Measurements from ENCODE around the gene TMEM131.

TMEM131 gene

DNA sequence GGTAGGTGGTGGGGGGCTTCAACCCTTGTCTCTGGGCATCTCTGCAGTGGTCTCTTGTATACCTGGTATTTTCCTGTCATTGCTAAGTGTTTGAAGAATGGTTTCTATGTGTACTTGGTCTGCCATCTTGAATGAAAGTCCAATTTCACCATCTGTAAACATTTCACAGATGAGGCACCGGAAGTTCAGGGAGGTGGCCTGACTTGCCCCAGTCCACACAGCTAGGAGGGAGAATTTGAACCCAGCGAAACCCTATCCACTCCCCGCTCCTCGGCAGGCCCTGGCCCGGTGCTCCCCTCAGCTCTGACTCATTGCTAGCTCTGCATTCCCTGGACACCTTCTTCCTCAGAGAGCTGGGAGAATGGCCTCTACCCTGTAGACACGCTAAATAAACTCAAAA lies 251.8 kb downstream of the TMEM131 start:
- TF ChIP-seq, protein P1, sequence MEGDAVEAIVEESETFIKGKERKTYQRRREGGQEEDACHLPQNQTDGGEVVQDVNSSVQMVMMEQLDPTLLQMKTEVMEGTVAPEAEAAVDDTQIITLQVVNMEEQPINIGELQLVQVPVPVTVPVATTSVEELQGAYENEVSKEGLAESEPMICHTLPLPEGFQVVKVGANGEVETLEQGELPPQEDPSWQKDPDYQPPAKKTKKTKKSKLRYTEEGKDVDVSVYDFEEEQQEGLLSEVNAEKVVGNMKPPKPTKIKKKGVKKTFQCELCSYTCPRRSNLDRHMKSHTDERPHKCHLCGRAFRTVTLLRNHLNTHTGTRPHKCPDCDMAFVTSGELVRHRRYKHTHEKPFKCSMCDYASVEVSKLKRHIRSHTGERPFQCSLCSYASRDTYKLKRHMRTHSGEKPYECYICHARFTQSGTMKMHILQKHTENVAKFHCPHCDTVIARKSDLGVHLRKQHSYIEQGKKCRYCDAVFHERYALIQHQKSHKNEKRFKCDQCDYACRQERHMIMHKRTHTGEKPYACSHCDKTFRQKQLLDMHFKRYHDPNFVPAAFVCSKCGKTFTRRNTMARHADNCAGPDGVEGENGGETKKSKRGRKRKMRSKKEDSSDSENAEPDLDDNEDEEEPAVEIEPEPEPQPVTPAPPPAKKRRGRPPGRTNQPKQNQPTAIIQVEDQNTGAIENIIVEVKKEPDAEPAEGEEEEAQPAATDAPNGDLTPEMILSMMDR (IDR thresholded peaks at IDR 0.05; ENCODE audit: low read depth, low read length) = no peak
- DNase-seq = no peak
- no peaks in the 10 kb centered on the region for H3K9me3 ChIP-seq
- no peaks in the 10 kb centered on the region for H3K4me1 ChIP-seq
- no peak overlapping the region for H3K4me3 ChIP-seq (ENCODE audit: low read depth, low read length)
- no peaks in the 10 kb centered on the region for H3K36me3 ChIP-seq
- H3K27me3 ChIP-seq = no peaks in the 10 kb centered on the region

DNA sequence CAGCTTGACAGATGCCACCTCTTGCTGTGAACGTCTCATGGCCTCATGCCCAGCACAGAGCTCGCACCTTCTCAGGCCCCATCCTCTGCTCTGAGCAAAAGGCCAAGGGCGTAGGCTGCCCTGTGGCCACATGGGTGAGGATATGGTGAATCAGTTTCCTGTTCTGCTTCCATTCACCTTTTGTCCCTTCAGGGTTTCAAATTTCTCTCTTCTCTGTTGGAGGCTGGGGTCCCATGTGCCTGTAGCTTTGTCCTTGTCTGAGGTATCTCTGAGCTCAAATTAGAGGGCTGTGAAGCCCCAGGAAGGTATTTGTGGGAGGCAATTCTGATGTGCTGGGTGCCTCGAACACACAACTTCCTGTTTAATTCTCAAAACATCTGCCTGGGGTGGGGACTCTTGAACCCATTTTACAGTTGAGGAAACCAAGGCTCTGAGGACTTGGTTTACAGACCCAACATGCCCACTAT lies 253.3 kb downstream of the TMEM131 start:
- DNase-seq = no peak
- TF ChIP-seq, protein P1 (IDR thresholded peaks at IDR 0.05; ENCODE audit: low read depth, low read length) = no peak
- no peaks in the 10 kb centered on the region for H3K36me3 ChIP-seq
- no peak overlapping the region for H3K4me3 ChIP-seq (ENCODE audit: low read depth, low read length)
- H3K4me1 ChIP-seq = no peaks in the 10 kb centered on the region
- no peaks in the 10 kb centered on the region for H3K27me3 ChIP-seq
- no peaks in the 10 kb centered on the region for H3K9me3 ChIP-seq

DNA sequence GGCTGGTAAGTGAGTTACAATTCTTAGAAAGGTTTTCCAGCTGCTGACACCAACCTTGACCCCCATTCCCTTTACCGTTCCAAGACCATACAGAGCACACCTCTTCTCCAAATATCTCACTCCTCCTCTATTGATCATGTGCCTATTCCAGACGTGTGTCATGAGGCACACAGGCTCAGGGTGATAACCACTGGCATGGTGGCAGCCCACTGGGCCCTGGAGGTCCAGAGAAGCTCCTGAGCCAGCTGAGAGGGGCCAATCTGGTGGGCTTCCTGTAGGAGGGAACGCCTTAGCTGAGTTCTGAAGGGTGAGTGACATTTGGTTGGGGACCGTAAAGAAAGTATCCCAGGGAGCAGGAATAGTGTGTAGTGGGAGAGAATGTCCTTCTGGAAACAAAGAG lies 254.1 kb downstream of the TMEM131 start:
- H3K4me1 ChIP-seq = no peaks in the 10 kb centered on the region
- H3K9me3 ChIP-seq = no peaks in the 10 kb centered on the region
- H3K4me3 ChIP-seq (ENCODE audit: low read depth, low read length) = no peak overlapping the region
- H3K27me3 ChIP-seq = no peaks in the 10 kb centered on the region
- no peak for DNase-seq
- TF ChIP-seq, protein P1 (IDR thresholded peaks at IDR 0.05; ENCODE audit: low read depth, low read length) = no peak
- H3K36me3 ChIP-seq = no peaks in the 10 kb centered on the region

DNA sequence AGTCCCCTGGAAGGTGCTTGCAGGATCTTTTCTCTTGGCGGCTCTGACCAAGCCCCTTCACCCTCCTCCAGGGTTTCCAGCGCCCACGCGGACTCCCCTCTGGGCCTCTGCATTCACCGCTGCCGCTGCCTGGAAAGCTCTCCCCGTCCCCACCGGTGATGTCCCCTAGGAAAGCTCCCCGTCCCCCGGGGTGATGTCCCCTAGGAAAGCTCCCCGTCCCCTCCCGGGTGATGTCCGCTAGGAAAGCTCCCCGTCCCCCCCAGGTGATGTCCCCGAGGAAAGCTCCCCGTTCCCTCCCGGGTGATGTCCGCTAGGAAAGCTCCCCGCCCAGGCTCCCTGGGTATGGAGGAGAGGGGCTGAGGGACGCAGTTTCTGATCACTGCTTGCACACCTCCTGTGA lies 254.5 kb downstream of the TMEM131 start:
- Histone ChIP-seq H3K9me3 (no peaks in the 10 kb centered on the region), H3K4me1 (no peaks in the 10 kb centered on the region), H3K4me3 (ENCODE audit: low read depth, low read length) (no peak overlapping the region), H3K27me3 (no peaks in the 10 kb centered on the region), H3K36me3 (no peaks in the 10 kb centered on the region)
- no peak for DNase-seq
- TF ChIP-seq, protein P1 (IDR thresholded peaks at IDR 0.05; ENCODE audit: low read depth, low read length) = no peak

DNA sequence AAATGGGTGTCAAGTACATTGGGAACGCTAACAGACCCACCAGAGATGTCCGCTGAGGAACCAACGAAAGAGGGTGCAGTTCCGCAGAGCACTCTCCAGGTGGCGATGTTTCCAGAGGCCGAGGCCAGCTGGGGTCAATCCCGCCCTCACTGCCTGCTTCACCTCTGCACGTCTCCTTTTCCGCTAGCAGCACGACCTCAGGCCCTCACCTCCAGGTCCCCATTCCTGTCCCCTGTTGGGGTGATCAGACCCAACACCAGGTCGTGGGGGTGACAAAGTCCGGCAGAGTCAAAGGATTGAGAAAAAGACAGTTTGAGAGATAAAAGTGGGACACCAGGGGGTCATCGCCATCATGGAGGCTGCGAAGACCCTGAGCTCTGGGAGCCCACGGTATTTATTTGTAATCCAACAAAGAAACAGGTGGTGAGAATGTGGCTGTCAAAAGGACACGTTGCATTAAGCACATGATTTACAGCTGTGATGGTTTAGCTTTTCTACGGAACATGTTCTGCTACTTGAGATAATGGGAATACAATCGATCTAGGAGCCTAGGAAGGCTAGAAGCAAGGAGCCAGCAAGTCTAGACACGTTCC lies 255.1 kb downstream of the TMEM131 start:
- TF ChIP-seq, protein P1 (IDR thresholded peaks at IDR 0.05; ENCODE audit: low read depth, low read length) = peak; percentile 69
- Histone ChIP-seq H3K4me1 (no peaks in the 10 kb centered on the region), H3K4me3 (ENCODE audit: low read depth, low read length) (no peak overlapping the region), H3K9me3 (no peaks in the 10 kb centered on the region), H3K27me3 (no peaks in the 10 kb centered on the region), H3K36me3 (no peaks in the 10 kb centered on the region)
- DNase-seq = peak; percentile 44

DNA sequence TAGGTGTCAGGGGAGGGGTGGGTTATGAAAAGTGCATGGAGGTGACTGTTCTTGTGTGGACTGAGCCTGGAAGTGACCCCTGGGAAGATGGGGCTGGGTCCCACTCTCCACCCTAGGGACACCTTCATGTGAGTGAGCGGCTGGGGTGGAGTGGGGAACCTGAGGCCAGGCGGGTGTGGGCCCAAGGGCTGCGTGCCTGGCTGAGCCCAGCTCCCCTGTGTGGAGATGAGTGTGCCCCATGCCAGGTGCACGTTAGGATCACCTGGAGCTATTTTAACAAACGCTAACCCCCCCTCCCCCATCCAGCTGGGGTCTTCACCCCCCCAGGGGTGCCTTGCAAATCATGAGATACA lies 255.9 kb downstream of the TMEM131 start:
- H3K9me3 ChIP-seq = no peaks in the 10 kb centered on the region
- TF ChIP-seq, protein P1 (IDR thresholded peaks at IDR 0.05; ENCODE audit: low read depth, low read length) = no peak
- no peaks in the 10 kb centered on the region for H3K27me3 ChIP-seq
- H3K36me3 ChIP-seq = no peaks in the 10 kb centered on the region
- no peak for DNase-seq
- no peak overlapping the region for H3K4me3 ChIP-seq (ENCODE audit: low read depth, low read length)
- no peaks in the 10 kb centered on the region for H3K4me1 ChIP-seq
